ENCODE measurements around the gene BACH2. TPM values are rescaled to one million over a fixed set of nuclear protein-coding genes. Genes with fewer than 3 reads are reported as not detected.
"Not testable (repeated sequence)": the region's sequence is repeated elsewhere in the genome, so short reads cannot be mapped to it uniquely, and the experiment has no call there.

The BACH2 gene
- total and polyA plus RNA-seq, 7 donors: 0.12 to 16.9 (median 5.9) TPM

GRCh38 chr6:89974834-89975233 lies 321.8 kb downstream of the BACH2 start:
- ATAC-seq: peak in 2 of 4 donors; percentile 49 to 55

DNA sequence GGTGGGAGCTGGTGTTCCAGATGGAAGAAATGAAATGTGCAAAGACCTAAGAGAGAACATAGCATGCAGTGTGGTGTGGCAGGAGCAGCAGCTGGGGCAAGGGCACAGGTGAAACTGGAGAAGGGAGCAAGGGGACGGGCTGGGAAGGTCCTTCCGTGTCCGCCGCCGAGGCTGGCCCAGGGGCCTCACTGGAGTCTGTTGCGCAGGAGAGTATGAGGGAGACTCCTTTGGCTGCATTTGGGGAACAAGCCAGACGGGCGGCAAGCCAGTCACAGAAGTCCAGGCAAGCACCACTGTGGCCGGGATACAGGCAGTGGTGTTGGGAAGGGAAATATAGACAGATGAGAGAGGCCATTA lies 324.6 kb downstream of the BACH2 start:
- no peaks in the 10 kb centered on the region for H3K36me3 ChIP-seq (ENCODE audit: insufficient read depth in 1 of 2, low read depth in 1 of 2)
- no peaks in the 10 kb centered on the region for H3K9me3 ChIP-seq
- peak overlapping the region; percentile 27 for H3K27ac ChIP-seq
- peak; percentile 55 to 72 (median 61) for ATAC-seq
- H3K27me3 ChIP-seq (ENCODE audit: insufficient read depth in 3 of 3, low read length in 2 of 3): no peaks in the 10 kb centered on the region
- DNase-seq: peak; percentile 28 to 56
- WGBS, 3 donors: 45 to 88% (median 48%) methylated on average over 9 of the region's 9 CpGs
- intact Hi-C loops (cut with DNase I): loop anchor here (5.0 to 10.0 kb wide), 4 partner anchors 123 to 503 kb away; partner anchors contain the start of gene BACH2 (in 2 of the 2)
- TF ChIP-seq, protein P1, sequence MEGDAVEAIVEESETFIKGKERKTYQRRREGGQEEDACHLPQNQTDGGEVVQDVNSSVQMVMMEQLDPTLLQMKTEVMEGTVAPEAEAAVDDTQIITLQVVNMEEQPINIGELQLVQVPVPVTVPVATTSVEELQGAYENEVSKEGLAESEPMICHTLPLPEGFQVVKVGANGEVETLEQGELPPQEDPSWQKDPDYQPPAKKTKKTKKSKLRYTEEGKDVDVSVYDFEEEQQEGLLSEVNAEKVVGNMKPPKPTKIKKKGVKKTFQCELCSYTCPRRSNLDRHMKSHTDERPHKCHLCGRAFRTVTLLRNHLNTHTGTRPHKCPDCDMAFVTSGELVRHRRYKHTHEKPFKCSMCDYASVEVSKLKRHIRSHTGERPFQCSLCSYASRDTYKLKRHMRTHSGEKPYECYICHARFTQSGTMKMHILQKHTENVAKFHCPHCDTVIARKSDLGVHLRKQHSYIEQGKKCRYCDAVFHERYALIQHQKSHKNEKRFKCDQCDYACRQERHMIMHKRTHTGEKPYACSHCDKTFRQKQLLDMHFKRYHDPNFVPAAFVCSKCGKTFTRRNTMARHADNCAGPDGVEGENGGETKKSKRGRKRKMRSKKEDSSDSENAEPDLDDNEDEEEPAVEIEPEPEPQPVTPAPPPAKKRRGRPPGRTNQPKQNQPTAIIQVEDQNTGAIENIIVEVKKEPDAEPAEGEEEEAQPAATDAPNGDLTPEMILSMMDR (IDR thresholded peaks at IDR 0.05): no peak
- peaks cover 34% of the 10 kb centered on the region for H3K4me1 ChIP-seq
- H3K4me3 ChIP-seq: no peak overlapping the region

More at GRCh38 chr6:89974834-89975233, 321.8 kb downstream of the BACH2 start:
- Histone ChIP-seq H3K4me1 (peaks cover 53% of the 10 kb centered on the region), H3K27me3 (ENCODE audit: insufficient read depth in 3 of 3, low read length in 2 of 3) (no peaks in the 10 kb centered on the region), H3K36me3 (ENCODE audit: insufficient read depth in 1 of 2, low read depth in 1 of 2) (no peaks in the 10 kb centered on the region), H3K4me3 (no peak overlapping the region), H3K9me3 (no peaks in the 10 kb centered on the region), H3K27ac (peak overlapping the region; percentile 88)
- no peak for DNase-seq
- intact Hi-C loops (cut with DNase I): loop anchor here (5.0 to 10.0 kb wide), 4 partner anchors 120 to 500 kb away; partner anchors contain the start of gene BACH2 (in 2 of the 2)
- 44 to 76% (median 56%) methylated on average over 3 of the region's 3 CpGs for WGBS, 3 donors
- TF ChIP-seq, protein P1 (IDR thresholded peaks at IDR 0.05): no peak

- peaks cover 32% of the 10 kb centered on the region for H3K4me1 ChIP-seq
Measured at GRCh38 chr6:89971338-89972024, 325.2 kb downstream of the BACH2 start.

DNA sequence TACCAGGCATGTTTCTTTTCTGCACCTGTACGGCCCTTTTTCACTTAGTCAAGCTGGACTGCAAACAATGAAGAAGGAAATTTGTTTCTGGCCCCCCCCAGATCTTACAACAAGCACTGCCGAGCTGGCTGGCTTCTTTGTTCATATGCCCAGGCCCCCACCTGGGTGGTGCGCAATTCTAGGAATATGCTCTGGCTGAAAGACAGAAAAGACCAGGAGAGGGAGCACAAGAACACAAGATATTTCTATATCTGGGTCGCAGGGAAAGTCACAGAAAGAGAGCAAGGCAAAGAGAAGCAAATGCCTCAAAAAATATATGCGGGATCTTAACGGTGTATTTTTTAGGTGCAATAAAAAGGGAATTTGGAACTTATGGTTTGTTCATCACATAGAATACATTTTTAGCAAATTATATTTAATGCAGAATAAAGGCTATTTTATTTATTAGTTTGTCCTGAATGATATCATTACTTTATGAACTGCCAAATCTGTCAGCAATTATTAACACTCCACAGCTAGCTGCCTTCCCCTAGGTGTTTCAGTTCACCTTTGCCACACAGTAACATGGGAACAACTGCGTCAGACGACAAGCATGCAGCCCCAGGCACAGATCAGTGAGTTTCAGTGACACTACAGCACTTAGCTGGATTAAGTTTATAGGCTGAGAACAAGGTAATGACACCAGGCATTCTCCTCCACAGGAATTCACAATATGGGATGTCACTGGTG lies 325.9 kb downstream of the BACH2 start:
- TF ChIP-seq, protein P1 (IDR thresholded peaks at IDR 0.05): peak; percentile 57
- H3K27ac ChIP-seq: no peak overlapping the region
- ATAC-seq (peak; percentile 43 to 84 (median 65)), DNase-seq (peak; percentile 23 to 54)
- H3K4me1 ChIP-seq: peaks cover 32% of the 10 kb centered on the region
- 19 to 33% (median 22%) methylated on average over 8 of the region's 8 CpGs for WGBS, 3 donors
- no peaks in the 10 kb centered on the region for H3K9me3 ChIP-seq
- intact Hi-C loops (cut with DNase I): loop anchor here (2.0 to 10.0 kb wide), 5 partner anchors 124 to 504 kb away; partner anchors contain the start of gene BACH2 (in 2 of the 2)
- H3K4me3 ChIP-seq: no peak overlapping the region
- H3K27me3 ChIP-seq (ENCODE audit: insufficient read depth in 3 of 3, low read length in 2 of 3): no peaks in the 10 kb centered on the region
- H3K36me3 ChIP-seq (ENCODE audit: insufficient read depth in 1 of 2, low read depth in 1 of 2): no peaks in the 10 kb centered on the region

More at GRCh38 chr6:89971338-89972024, 325.2 kb downstream of the BACH2 start:
- DNase-seq; H3K36me3 ChIP-seq (ENCODE audit: insufficient read depth in 1 of 2, low read depth in 1 of 2); H3K27me3 ChIP-seq (ENCODE audit: insufficient read depth in 3 of 3, low read length in 2 of 3); ATAC-seq; H3K9me3 ChIP-seq; H3K4me3 ChIP-seq; H3K27ac ChIP-seq: not testable (repeated sequence)
- intact Hi-C loops (cut with DNase I): loop anchor here (2.0 to 10.0 kb wide), 5 partner anchors 123 to 503 kb away; partner anchors contain the start of gene BACH2 (in 2 of the 2)
- 80 to 91% (median 81%) methylated on average over 9 of the region's 9 CpGs for WGBS, 3 donors

- H3K36me3 ChIP-seq (ENCODE audit: insufficient read depth in 1 of 2, low read depth in 1 of 2): no peaks in the 10 kb centered on the region
- ATAC-seq: no peak
- H3K27me3 ChIP-seq (ENCODE audit: insufficient read depth in 3 of 3, low read length in 2 of 3): no peaks in the 10 kb centered on the region
- H3K4me3 ChIP-seq: no peak overlapping the region
- DNase-seq: no peak
- H3K27ac ChIP-seq: no peak overlapping the region
- WGBS, 3 donors: 93 to 96% (median 95%) methylated on average over 7 of the region's 7 CpGs
- intact Hi-C loops (cut with DNase I): loop anchor here (2.0 to 10.0 kb wide), 5 partner anchors 125 to 505 kb away; partner anchors contain the start of gene BACH2 (in 2 of the 2)
- H3K4me1 ChIP-seq: peaks cover 32% of the 10 kb centered on the region
- TF ChIP-seq, protein P1 (IDR thresholded peaks at IDR 0.05): no peak
- H3K9me3 ChIP-seq: no peaks in the 10 kb centered on the region
Measured at GRCh38 chr6:89970072-89970471, 326.6 kb downstream of the BACH2 start.
